ENCODE measurements around the gene CCDC198.

Gene CCDC198

GRCh38 chr14:57493467-57494181 lies at the start of gene CCDC198:
TSS of gene CCDC198 (minus strand) at chr14:57493857. CDS start at chr14:57493715, 142 bp downstream.
- no peak for DNase-seq

GRCh38 chr14:57533214-57533613 lies 39.6 kb upstream of the CCDC198 start:
- DNase-seq: peak in 4 of 51 donors; percentile 0 to 15 (median 0)

- no peak for DNase-seq
These were observed 36.9 kb upstream of the CCDC198 start for GRCh38 chr14:57530571-57530970.

GRCh38 chr14:57526942-57527341 lies 33.3 kb upstream of the CCDC198 start:
- DNase-seq: no peak

GRCh38 chr14:57519043-57519442 lies 25.4 kb upstream of the CCDC198 start:
- DNase-seq: no peak

- DNase-seq: no peak
These were observed 18.6 kb upstream of the CCDC198 start for GRCh38 chr14:57512220-57512619.

- no peak for DNase-seq
These were observed 15.1 kb upstream of the CCDC198 start for GRCh38 chr14:57508756-57509155.

GRCh38 chr14:57502586-57503254 lies 9.1 kb upstream of the CCDC198 start:
- no peak for DNase-seq

- DNase-seq: no peak
These were observed 7.4 kb upstream of the CCDC198 start for GRCh38 chr14:57501039-57501557.

- no peak for DNase-seq
These were observed 5.0 kb upstream of the CCDC198 start for GRCh38 chr14:57498659-57499058.

- DNase-seq: no peak
These were observed 4.4 kb upstream of the CCDC198 start for GRCh38 chr14:57498035-57498434.

GRCh38 chr14:57495416-57495815 lies 1.8 kb upstream of the CCDC198 start:
- no peak for DNase-seq

- DNase-seq: no peak
These were observed 798 bp downstream of the CCDC198 start for GRCh38 chr14:57492859-57493258.

GRCh38 chr14:57491640-57492039 lies 2.0 kb downstream of the CCDC198 start:
- DNase-seq: no peak

GRCh38 chr14:57487771-57488170 lies 5.9 kb downstream of the CCDC198 start:
- DNase-seq: peak in 1 of 51 donors; percentile 21

GRCh38 chr14:57486767-57487379 lies 6.8 kb downstream of the CCDC198 start:
- DNase-seq: peak in 4 of 51 donors; percentile 3 to 37 (median 16)

- DNase-seq: no peak
These were observed 8.0 kb downstream of the CCDC198 start for GRCh38 chr14:57485635-57486034.

- no peak for DNase-seq
These were observed 11.5 kb downstream of the CCDC198 start for GRCh38 chr14:57482120-57482519.

- no peak for DNase-seq
These were observed 13.6 kb downstream of the CCDC198 start for GRCh38 chr14:57480051-57480450.

- no peak for DNase-seq
These were observed 14.5 kb downstream of the CCDC198 start for GRCh38 chr14:57479197-57479596.

GRCh38 chr14:57478050-57478449 lies 15.6 kb downstream of the CCDC198 start:
- DNase-seq: no peak

GRCh38 chr14:57470909-57471308 lies 22.7 kb downstream of the CCDC198 start:
- DNase-seq: no peak
